GM18502 (cell line): Measurements from ENCODE around the gene SHLD2.
"Not testable (repeated sequence)": the region's sequence is repeated elsewhere in the genome, so short reads cannot be mapped to it uniquely, and the experiment has no call there.

ENCODE experiments used
- ATAC-seq: cut with Tn5 transposase; IDR thresholded peaks from one replicate; pipeline ENCODE4 v1.9.1; 2021; ENCODE audit warnings: mild to moderate bottlenecking; ENCODE audit not compliant: unreplicated experiment, poor library complexity

SHLD2 gene, protein sequence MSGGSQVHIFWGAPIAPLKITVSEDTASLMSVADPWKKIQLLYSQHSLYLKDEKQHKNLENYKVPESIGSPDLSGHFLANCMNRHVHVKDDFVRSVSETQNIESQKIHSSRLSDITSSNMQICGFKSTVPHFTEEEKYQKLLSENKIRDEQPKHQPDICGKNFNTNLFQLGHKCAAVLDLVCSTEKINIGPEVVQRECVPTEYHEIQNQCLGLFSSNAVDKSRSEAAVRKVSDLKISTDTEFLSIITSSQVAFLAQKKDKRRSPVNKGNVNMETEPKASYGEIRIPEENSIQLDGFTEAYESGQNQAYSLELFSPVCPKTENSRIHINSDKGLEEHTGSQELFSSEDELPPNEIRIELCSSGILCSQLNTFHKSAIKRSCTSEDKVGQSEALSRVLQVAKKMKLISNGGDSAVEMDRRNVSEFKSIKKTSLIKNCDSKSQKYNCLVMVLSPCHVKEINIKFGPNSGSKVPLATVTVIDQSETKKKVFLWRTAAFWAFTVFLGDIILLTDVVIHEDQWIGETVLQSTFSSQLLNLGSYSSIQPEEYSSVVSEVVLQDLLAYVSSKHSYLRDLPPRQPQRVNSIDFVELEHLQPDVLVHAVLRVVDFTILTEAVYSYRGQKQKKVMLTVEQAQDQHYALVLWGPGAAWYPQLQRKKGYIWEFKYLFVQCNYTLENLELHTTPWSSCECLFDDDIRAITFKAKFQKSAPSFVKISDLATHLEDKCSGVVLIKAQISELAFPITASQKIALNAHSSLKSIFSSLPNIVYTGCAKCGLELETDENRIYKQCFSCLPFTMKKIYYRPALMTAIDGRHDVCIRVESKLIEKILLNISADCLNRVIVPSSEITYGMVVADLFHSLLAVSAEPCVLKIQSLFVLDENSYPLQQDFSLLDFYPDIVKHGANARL

DNA sequence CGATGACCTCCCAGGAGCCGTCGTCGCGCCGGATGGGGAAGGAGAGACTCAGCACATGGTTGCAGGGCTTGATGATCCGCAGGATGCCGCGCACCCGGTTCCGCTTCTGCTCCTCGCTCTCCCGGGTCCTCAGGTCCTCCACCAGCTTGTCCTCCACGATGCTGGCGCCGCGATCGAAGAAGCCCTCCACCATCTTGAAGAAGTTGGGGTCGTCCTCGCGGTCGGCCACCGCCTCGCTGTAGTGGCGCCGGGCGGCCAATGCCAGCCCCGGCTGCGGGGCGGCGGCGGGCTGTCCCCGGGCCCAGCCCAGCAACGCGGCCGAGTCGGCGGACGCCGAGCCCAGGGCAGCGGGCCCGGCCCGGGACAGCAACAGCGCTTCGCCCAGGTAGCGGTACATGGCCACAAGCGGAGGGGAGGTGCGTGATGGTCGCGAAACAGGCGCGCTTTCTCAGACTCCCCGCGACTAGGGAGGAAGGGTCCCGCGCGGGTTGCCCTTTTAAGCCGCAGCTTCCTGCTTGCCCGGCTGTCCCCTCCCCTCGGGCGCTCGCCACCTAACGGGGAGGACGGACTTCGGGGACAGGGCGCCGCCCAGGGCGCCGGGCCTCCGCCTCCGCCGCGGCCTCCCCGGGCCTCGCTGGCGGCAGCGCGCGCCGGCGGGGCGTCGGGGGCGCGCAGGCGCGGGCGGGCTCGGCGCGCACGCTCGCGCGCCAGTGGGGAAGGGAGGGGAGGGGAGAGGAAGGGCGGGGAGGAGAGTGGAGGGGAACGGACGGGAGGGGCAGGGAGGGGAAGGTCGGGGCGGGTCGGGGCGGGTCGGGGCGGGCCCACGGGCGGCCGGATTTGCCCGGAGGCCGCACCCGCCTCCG lies at the start of gene SHLD2, which contains the start of gene GLUD1:
Gene SHLD2 (plus strand): TSS at position 834 of the 863 bp plus-strand sequence. CDS start 56,149 bp downstream, outside the sequence.
Gene GLUD1 (minus strand): TSS at position 471 of the 863 bp plus-strand sequence. CDS start 74 bp downstream, at position 397.
- ATAC-seq: peak; percentile 70

DNA sequence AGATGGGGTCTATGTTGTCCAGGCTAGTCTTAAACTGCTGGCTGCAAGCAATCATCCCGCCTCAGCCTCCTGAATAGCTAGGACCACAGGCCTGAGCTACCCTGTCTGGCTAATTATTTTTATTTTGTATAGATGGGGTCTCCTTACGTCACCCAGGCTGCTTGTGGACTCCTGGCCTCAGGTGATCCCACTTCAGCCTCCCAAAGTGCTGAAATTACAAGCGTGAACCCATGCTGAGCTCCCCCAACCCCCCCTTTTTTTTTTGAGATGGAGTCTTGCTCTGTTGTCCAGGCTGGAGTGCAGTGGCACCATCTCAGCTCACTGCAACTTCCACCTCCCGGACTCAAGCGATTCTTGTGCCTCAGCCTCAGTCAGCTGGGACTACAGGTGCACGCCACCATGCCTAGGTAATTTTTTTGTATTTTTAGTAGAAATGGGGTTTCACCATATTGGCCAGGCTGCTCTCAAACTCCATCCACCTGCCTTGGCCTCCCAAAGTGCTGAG lies 49.5 kb upstream of the SHLD2 start:
- ATAC-seq: no peak

DNA sequence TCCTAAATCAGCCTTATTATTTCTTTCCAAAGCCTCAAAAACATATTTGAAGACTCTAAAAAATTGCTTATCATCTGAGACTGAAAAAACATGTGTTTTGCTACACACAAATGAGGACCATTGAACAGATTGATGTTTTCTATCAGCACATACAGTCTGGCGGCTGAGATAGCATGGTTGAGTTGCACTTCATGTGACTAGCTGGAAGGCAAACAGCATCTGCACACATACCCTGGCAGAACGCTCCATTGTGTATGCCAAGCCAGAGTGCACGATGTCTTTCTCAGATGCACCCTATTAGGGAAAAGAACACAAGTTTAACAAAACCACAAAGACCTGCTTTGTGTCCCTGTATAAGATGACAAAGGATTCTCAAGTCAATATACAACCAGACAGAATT lies 41.9 kb upstream of the SHLD2 start:
- ATAC-seq: no peak

DNA sequence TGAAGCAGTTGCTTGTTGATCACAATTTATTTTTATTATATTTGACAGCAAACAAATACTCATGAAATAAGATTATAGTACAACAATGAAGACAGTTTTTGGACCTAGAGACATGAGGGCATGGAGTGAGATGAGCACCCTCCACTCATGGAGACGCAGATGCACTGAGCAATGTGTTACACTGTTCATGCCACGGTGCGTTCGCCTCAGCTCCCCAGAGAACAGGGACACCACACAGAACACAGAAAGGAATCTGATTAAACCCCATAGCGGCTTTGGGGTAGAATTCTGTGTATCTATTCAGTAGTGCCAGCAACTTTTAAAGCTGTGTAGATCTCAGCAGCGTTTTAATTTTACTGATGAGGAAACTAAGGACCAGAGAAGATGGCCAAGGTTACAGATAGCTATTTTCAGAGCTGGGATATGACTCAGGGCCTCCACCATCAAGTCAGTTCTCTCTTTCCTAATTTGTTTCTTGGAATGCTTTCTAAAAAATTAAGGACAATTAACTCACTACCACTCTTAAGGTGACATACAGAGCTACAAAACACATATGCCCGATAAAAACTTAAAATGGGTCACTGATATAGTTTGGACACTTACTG lies 41.3 kb upstream of the SHLD2 start:
- no peak for ATAC-seq

DNA sequence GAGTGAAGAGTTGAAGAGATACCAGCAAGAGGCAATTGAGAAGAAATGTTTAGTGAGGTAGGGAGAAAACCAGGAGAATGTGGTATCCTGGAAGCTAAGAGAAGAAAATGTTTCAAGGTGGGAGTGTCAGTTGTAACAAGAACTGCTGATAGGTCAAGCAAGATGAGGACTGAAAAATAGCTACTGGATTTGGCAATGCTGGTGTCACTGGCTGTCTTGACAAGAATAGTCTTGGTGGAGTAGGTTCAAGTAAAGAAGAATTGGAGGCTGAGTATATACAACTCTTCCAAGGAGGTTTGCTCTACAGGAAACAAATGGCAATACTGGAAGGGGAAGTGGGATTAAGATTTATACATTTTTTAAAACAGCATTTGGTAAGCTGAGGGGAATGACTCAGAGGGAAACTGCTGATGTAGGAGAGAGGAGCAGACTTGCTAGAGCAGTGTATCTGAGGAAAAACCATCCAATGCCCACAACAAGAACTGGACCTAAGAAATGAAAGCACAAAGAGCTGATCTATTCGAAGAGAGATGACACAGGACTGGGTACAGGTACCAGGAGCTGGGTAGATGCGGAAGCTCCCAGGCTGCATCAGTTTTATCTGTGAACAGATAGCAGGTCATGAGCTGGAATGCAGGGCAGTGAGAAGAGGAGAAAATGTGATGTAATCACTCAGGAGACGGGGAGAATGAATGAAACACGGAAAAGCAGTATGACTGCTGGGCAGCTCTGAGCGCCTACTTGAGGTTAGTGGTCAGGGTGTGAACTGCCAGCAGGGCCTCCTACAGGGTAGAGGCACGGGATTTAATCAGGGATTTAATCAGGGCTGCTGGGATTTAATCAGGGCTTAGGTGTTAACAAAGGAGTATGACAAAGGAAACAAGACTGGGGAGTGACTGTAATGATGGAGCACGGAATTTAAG lies 40.4 kb upstream of the SHLD2 start:
- peak; percentile 53 for ATAC-seq

DNA sequence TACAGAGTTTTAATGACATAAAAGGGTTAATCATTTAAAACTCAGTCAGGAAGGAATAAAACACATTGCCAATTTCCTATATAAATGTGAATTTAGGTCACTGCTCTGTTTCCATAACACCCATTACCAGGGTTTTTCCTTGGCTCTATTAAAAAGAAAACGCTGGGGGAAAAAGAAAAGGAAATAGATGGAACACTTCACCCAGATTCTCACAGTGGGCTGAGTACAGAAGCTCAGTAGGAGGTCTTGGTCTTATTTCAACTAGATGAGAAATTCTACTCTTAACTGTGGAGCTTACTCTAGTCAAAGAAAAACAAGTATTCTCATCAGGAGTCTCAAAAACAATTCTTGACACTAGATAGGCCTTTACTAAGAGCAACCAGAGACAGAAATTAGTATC lies 36.8 kb upstream of the SHLD2 start:
- ATAC-seq: no peak

DNA sequence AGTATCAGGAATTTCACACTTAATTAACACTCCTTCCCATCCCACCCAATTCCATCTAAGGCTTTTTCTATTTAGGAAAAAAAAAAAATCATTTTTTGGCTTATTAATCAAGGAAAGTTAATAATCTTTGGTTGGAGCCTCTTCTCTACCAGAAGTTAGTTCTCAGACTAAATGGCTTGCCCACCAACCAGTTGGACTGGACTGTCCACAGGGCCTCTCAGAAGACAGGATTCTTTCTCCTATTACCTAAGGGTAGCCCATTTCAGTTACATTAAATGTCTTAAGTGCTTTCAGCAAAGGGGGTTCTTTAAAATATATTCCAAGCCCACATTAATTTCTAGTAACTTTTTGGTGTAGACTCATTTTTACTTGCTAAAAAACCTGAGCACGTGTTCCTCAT lies 35.6 kb upstream of the SHLD2 start:
- ATAC-seq: no peak

DNA sequence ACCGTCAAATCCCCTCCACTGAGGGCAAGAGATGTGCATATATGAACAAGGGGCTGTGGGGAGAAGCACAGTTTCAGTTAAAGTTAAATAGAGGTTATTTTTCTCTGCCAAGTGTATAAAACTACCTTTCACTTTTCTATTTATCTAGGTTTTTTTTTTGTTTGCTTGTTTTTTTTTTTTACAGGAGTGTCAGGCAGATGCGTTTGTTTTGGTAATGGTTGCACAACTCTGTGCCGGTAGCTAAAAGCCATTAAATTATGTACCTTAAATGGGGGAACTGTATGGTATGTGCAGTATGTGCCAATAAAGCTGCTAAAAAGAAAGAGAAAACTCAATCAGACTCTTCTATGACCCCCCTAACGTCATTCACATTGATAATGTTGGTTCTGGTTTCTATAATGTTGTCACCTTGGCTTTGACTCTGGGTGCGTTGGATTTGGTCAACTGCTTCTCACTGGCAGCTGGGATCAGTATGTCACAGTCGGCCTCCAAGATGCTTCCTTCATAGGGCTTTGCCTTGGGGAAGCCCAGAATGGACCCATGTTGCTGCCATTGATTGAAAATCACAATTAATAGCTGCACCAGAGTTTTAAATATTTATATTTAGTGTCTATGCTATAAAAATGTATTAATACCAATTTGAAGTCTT lies 34.6 kb upstream of the SHLD2 start:
- ATAC-seq: no peak

DNA sequence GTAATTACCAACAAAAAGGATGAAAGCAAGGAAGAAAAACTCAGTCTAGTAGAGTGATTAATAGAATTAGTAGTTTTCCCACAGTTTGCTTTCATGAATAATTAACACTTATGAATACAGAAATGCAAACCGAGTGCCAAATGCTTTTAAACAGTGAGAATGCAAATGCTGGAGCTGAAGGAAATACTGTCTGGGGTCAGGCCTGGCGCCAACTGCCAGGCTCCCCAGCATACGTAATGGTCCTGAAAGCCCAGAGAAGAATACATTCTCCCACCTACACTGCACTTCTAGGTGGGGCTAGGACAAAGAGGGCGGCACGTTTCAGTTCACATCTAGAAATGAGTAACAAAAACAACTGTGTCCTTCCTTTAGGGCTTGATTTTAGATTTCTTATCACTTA lies 30.4 kb upstream of the SHLD2 start:
- ATAC-seq: no peak

DNA sequence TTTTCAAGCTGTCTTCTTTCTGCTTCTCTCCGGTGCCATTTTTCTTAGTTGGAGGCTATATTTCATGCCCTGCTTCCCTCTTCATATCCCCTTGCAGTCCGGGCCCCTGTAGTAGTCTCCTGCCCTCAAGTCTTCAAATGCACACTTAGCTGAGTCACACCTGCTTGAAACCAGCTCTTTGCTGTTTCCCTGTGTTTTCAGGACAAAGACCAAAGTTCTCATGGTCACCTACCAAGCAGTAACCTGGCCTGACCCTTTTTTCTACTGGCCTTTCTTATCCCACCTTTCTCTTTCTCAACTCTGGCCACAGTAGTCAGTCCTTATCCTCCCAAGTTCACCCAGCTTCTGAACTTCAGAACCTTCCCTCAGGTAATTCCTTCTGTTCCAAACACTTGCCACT lies 28.8 kb upstream of the SHLD2 start:
- no peak for ATAC-seq

DNA sequence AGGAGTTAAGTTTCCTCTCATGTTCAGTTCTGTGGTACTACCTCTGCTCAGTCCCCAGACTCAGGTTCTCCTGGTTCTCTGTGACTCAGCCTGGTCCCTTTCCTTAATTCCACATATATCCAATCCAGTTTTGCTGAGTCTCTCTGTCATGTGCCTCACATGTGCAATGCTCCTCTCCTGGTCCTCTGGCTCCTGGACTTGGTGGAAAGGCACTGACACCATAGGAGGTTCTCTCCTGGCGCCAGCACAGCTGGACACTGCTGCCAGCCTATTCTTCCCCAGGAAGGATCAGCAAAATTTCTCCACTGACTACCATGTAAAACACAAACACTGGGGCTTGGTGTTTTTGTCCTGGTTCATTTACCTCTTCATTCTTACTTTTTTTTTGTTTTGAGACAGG lies 28.1 kb upstream of the SHLD2 start:
- no peak for ATAC-seq

DNA sequence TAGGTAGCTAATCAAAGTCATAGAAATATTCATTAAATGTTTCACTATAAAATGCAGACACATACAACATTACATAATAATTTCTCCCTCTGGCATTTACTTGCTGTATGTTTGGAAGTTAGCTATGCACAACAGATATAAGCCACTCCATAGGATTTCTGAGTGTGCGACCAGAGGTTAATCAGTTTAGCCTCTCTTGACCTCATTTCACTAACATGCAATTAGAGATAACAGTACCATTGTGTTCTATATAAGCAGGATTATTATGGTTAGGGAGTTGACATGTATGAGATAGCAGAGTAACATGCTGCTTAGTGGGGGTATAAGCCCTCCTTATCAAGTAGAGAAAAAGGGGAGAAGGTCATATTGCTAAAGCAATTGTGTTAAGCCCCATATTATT lies 26.7 kb upstream of the SHLD2 start:
- no peak for ATAC-seq

DNA sequence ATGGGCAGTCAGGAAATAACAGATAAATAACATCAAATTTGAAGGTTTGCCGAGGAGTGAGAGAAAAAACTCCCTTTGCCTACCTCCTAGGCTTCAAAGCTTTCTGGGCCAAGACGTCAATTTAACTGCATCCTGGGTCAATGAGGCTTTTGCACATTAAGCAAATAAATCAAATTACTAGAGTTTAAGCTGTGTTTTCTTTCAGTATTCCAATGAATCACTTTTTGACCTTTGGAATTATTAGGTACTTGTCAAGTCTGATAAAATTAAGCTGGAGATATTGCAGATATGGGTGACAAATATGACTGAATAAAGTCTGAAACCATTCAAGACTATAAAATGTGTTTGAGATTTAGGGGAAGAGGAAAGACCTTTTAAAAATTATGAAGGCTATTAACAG lies 22.6 kb upstream of the SHLD2 start:
- ATAC-seq: no peak

DNA sequence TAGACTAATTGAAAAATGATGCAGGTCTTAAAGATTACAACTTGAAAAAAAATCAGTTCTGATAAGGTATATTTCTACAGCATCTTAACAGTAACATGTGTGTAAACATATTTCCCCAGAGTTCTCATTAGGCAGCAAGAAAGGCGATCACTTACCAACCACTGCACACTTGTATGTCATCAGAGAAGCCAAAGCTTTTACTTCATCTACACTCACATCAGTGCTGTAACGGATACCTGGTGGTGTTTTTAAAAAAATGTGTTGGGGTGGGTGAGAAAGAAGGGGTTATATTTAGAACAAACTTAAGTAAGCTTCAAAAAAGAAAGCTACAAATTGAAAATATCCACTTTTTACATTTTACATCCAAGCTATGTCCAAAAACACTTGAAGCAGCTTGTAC lies 18.6 kb upstream of the SHLD2 start:
- ATAC-seq: not testable (repeated sequence)

DNA sequence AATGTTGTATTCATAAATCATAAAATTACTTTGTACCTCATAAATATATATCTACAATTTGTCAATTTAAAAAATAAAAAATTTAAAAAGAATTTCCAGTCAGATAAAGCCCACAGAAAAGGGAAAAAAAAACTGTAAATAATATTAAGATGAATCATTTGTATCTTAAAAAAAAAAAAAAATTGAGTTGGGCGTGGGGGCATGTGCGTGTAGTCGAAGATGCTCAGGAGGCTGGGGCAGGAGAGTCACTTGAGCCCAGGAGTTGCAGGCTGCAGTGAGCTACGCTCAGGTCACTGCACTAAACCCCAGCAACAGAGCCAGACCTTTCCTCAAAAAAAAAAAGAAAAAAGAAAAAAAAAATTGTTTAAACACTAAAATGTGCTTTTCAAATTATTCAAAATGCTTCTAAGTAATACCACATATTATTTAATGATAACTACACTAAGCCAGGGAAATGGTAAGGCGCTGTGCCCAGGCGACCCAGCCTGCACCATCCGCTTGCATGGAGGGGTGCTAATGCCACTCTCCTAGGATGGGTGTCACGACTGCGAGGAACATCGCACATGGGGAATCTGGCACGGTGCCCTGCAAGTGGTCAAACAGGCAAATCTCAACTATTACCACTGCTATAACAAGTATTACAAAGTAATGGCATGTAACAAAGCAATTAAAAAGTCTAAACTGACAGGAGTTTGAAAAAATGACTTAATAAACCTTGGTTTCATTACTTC lies 15.7 kb upstream of the SHLD2 start:
- no peak for ATAC-seq

DNA sequence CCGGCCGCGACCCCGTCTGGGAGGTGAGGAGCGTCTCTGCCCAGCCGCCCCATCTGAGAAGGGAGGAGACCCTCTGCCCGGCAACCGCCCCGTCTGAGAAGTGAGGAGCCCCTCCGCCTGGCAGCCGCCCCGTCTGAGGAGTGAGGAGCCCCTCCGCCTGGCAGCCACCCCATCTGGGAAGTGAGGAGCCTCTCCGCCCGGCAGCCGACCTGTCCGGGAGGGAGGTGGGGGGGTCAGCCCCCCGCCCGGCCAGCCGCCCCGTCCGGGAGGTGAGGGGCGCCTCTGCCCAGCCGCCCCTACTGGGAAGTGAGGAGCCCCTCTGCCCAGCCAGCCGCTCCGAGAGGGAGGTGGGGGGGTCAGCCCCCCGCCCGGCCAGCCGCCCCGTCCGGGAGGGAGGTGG lies 14.4 kb upstream of the SHLD2 start:
- ATAC-seq: not testable (repeated sequence)

DNA sequence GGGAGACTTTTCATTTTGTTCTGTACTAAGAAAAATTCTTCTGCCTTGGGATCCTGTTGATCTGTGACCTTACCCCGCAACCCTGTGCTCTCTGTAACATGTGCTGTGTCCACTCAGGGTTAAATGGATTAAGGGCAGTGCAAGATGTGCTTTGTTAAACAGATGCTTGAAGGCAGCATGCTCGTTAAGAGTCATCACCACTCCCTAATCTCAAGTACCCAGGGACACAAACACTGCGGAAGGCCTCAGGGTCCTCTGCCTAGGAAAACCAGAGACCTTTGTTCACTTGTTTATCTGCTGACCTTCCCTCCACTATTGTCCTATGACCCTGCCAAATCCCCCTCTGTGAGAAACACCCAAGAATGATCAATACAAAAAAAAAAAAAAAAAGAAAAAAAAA lies 13.4 kb upstream of the SHLD2 start:
- not testable (repeated sequence) for ATAC-seq

DNA sequence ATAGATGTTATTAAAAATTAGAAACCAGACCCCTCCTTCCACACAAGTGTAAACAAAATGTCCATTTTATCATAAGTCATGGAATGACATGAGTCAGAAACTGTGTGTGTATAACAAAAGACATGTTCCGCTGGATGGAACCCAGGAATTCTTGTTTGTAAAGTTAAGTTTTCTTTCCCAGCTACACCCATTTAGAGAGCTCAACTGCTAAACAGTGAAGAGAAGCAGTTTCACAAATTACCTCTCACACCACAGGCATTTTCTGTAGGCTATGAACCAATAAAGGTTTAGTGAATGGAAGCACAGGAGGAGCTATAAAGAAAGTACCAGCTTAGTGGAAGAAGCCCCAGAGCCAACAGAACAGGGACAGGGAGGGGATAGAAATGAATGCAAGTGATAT lies 12.8 kb upstream of the SHLD2 start:
- not testable (repeated sequence) for ATAC-seq
